K562 (cell line): ENCODE data around the gene BMP4. TPM values are rescaled to one million over a fixed set of nuclear protein-coding genes. Genes with fewer than 3 reads are reported as not detected.

ENCODE experiments used
- ATAC-seq: fragments of 200-7000 bp; cut with Tn5 transposase; 3 replicates; pipeline ENCODE4 v1.9.1; 2020; ENCODE audit warnings: moderate library complexity
- BruUV-seq: library from RNA; stranded (reverse); fragments of 400-500 nt; replicated peaks from 2 replicates; lab custom pipeline; 2021; lab: Mats Ljungman, UMichigan
- CTCF ChIA-PET: fragments of 300-600 bp; formaldehyde crosslinking; extraction: SDS; loops from one replicate; lab custom pipeline; 2021; ENCODE audit warnings: low intra/inter-chr PET ratio; lab: Yijun Ruan, JAX
- POLR2A ChIA-PET: fragments of 300-600, 350-650 bp; sonication (Branson Sonifier 250); formaldehyde crosslinking; extraction: SDS; loops from one replicate; lab custom pipeline; 2021; ENCODE audit warnings: antibody characterized with exemption, inconsistent platforms; lab: Yijun Ruan, JAX
- DNase-seq, 4 experiments: peaks; one replicate each; pipeline versions ENCODE4 v3.0.0 to v3.0.0-alpha.2; 2011 to 2018; ENCODE audit warnings: low spot score in 3 of 4, mixed read lengths in 3 of 4; ENCODE audit errors: extremely low read depth in 1 of 4
- FAIRE-seq: peaks from 2 replicates; lab custom pipeline; 2011; peaks lifted over from hg19 to GRCh38; lab: Jason Lieb, UNC
- H2AFZ ChIP-seq: 2 replicates; pipeline ENCODE4 v1.6.0; 2011; ENCODE audit warnings: low read depth, low read length, control low read depth, inconsistent platforms
- H3K27ac ChIP-seq: fragments of 200-600 bp; 3 replicates; pipeline ENCODE4 v1.8.0; 2011; ENCODE audit warnings: low read depth, mild to moderate bottlenecking, control low read depth, inconsistent platforms, low read length, moderate library complexity, mixed read lengths; ENCODE audit errors: extremely low read depth
- H3K27me3 ChIP-seq, 2 experiments: fragments of 300-600 bp in 1 of 2; 2 replicates in 1 of 2; 3 replicates in 1 of 2; pipeline versions ENCODE4 v1.6.0 to v1.8.0; 2011; ENCODE audit warnings: inconsistent platforms in 2 of 2, low read length in 2 of 2, mild to moderate bottlenecking in 1 of 2, mixed read lengths in 1 of 2, moderate library complexity in 1 of 2; ENCODE audit not compliant: control insufficient read depth in 2 of 2, insufficient read depth in 2 of 2
- H3K36me3 ChIP-seq: fragments of 300-600 bp; 3 replicates; pipeline ENCODE4 v1.8.0; 2011; ENCODE audit warnings: mild to moderate bottlenecking, low read length, inconsistent platforms; ENCODE audit not compliant: control insufficient read depth, insufficient read depth
- H3K4me1 ChIP-seq, 2 experiments: fragments of 200-600 bp in 1 of 2; replicated peaks in 1 of 2; 2 replicates in 1 of 2; 3 replicates in 1 of 2; pipeline versions ENCODE4 v1.5.1 to v1.8.0; 2011; ENCODE audit warnings: inconsistent platforms in 2 of 2, low read length in 2 of 2, mild to moderate bottlenecking in 1 of 2, mixed read lengths in 1 of 2, moderate library complexity in 1 of 2; ENCODE audit not compliant: control insufficient read depth in 2 of 2, insufficient read depth in 2 of 2
- H3K4me2 ChIP-seq: 2 replicates; pipeline ENCODE4 v1.6.1; 2011; ENCODE audit warnings: low read length, control low read depth, inconsistent platforms, mixed read lengths; ENCODE audit not compliant: insufficient read depth
- H3K4me3 ChIP-seq: fragments of 200-600 bp; sonication (generic), shearing (Covaris generic); 2 replicates; pipeline ENCODE4 v1.5.1; 2016; ENCODE audit warnings: control low read depth, inconsistent platforms
- H3K79me2 ChIP-seq: fragments of 200-600 bp; 3 replicates; pipeline ENCODE4 v1.8.0; 2011; ENCODE audit warnings: low read length, inconsistent platforms; ENCODE audit not compliant: control insufficient read depth, insufficient read depth
- H3K9ac ChIP-seq, 2 experiments: 2 replicates each; pipeline versions ENCODE4 v1.6.0 to v1.6.1; 2011; ENCODE audit warnings: low read depth in 2 of 2, low read length in 2 of 2, control low read depth in 1 of 2, inconsistent platforms in 1 of 2, mild to moderate bottlenecking in 1 of 2, mixed read lengths in 1 of 2; ENCODE audit not compliant: insufficient read depth in 1 of 2
- H3K9me1 ChIP-seq: one replicate; pipeline ENCODE4 v1.6.0; 2011; ENCODE audit warnings: inconsistent platforms, mild to moderate bottlenecking, low read length, moderate library complexity; ENCODE audit not compliant: control insufficient read depth, insufficient read depth
- H3K9me3 ChIP-seq: replicated peaks from 2 replicates; pipeline ENCODE4 v1.5.1; 2011; ENCODE audit warnings: low read depth, low read length, inconsistent platforms; ENCODE audit not compliant: control insufficient read depth, insufficient read depth
- H4K20me1 ChIP-seq: replicated peaks from 2 replicates; pipeline ENCODE4 v1.6.1; 2011; ENCODE audit warnings: low read length, inconsistent platforms, mixed read lengths; ENCODE audit not compliant: control insufficient read depth, insufficient read depth
- BRD9 ChIP-seq: fragments of 450-650 bp; IDR thresholded peaks from 2 replicates; pipeline ENCODE4 v1.6.1; 2018; ENCODE audit warnings: low read depth; ENCODE audit not compliant: partially characterized antibody
- CHD7 ChIP-seq: fragments of 200-600 bp; sonication (generic); IDR thresholded peaks from one replicate; pipeline ENCODE4 v1.6.1; 2012; ENCODE audit warnings: mild to moderate bottlenecking, low read depth, low read length, inconsistent platforms
- FOXK1 ChIP-seq: sonication (generic); formaldehyde crosslinking; IDR thresholded peaks from 2 replicates; pipeline ENCODE4 v1.8.0; 2022; ENCODE audit warnings: missing genetic modification reagents, mild to moderate bottlenecking, borderline replicate concordance
- NFXL1 ChIP-seq: fragments of 450-650 bp; formaldehyde crosslinking; IDR thresholded peaks from 2 replicates; pipeline ENCODE4 v1.4.0; 2021; ENCODE audit warnings: mild to moderate bottlenecking
- WGBS: fragments of 100-300 bp; shearing (Covaris generic); methylation state at CpG from one replicate; pipeline ENCODE4 v1.1.6; 2016; ENCODE audit warnings: low coverage, mixed read lengths; ENCODE audit not compliant: insufficient coverage; ENCODE audit errors: missing lambda C conversion rate; 5-methylcytosine and 5-hydroxymethylcytosine counted together
- in situ Hi-C: fragments of 300-500 bp; cut with MboI; formaldehyde crosslinking; loops from 4 replicates; pipeline ENCODE4 v1.15.0; 2018; ENCODE audit warnings: inconsistent platforms, mixed read lengths
- intact Hi-C: fragments of 100-400 bp; cut with micrococcal nuclease; formaldehyde crosslinking; loops from 2 replicates; pipeline ENCODE4 v1.14.2; 2022
- polyA plus RNA-seq, 8 experiments: library from polyadenylated mRNA; depleted of rRNA in 4 of 8; stranded (reverse) in 5 of 8; unstranded in 3 of 8; fragments of >200 nt; fragmentation: Nextera tagmentation in 2 of 8; fragmentation: Illumina TruSeq in 1 of 8; extraction: Ambion mirVana in 2 of 8; extraction: Trizol in 1 of 8; gene quantifications; 2 replicates each; pipeline versions ENCODE4 v1.2.1 to v1.2.3, GENCODE V29; 2011 to 2014; ENCODE audit warnings: inconsistent platforms in 1 of 8, missing spikeins in 1 of 8
- total RNA-seq, 7 experiments: library from RNA; depleted of rRNA in 6 of 7; stranded (reverse); fragments of >200 nt in 6 of 7; fragmentation: Illumina TruSeq in 2 of 7; extraction: Trizol in 2 of 7; gene quantifications; 2 replicates each; pipeline versions ENCODE4 v1.2.1 to v1.2.3, GENCODE V29; 2011 to 2021; ENCODE audit warnings: low replicate concordance in 1 of 7

The BMP4 gene
- total and polyA plus RNA-seq, 9 of the 15 experiments (the other 6 are each of a cell fraction or from before 2014, with no cell fraction given), result not detected

- POLR2A ChIA-PET, result no interaction called here
- no peak overlapping the region for H3K4me3 ChIP-seq
- BruUV-seq, result no TSS peak
- no peak for DNase-seq
- in situ Hi-C loops (no loop called here), intact Hi-C loops (no loop called here)
- CTCF ChIA-PET, result no interaction called here
- H3K36me3 ChIP-seq, result no peaks in the 10 kb centered on the region
- no peaks in the 10 kb centered on the region for H4K20me1 ChIP-seq
- ATAC-seq, result no peak
- H3K4me2 ChIP-seq, result no peak overlapping the region
- no peaks in the 10 kb centered on the region for H3K27me3 ChIP-seq
- TF ChIP-seq BRD9 (no peak), FOXK1 (no peak), CHD7 (no peak), NFXL1 (no peak)
- H3K79me2 ChIP-seq, result no peaks in the 10 kb centered on the region
- no peak overlapping the region for H3K9ac ChIP-seq
- no peaks in the 10 kb centered on the region for H3K9me3 ChIP-seq
- H2AFZ ChIP-seq, result no peak overlapping the region
- FAIRE-seq, result no peak
- no peak overlapping the region for H3K27ac ChIP-seq
- H3K9me1 ChIP-seq, result no peaks in the 10 kb centered on the region
- 0% methylated on average over 4 of the region's 4 CpGs for WGBS
- H3K4me1 ChIP-seq, result no peaks in the 10 kb centered on the region
These were observed 14.9 kb upstream of the BMP4 start for GRCh38 chr14:53971521-53971920.
